Measurements from ENCODE around the gene KREMEN1. TPM values are rescaled to one million over a fixed set of nuclear protein-coding genes. Genes with fewer than 3 reads are reported as not detected.

Gene KREMEN1
- total RNA-seq, 1 donor from 2014 or later = 23.3 TPM

DNA sequence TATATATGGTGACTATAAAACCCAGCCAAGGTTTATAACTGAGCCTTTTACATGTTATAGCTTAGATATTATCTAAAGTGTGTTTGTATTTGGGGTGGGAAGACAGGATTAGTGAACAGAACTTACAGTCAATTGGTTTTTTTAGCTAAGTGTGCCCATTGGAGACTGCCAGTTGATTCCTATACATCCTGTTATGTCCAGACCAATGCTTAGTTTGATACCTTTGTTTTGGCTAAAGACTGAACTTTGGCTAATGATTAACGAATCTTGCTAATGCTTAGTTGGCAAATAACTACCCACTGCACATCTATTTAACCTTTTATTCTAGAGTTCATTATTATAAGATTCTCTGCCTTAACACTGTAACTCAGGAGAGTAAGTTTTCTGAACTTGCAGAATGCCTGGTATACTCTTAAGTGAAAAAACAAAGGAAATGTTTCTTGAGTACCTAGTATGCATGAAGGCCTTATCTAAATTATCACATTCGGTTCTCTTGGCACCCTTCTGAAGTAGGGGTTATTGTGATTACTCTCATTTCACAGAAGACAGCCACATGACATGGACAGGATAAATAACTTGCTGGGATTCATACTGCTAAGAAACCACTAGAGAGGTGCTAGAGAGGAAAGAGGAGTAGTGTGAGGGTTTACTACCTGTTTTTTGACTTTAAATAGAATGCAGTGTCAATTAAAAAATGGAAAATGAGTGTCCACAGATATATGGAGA, 54.0 kb downstream of the KREMEN1 start:
- H3K4me1 ChIP-seq = peaks cover 5% of the 10 kb centered on the region
- no peaks in the 10 kb centered on the region for H3K27me3 ChIP-seq
- H3K36me3 ChIP-seq = no peaks in the 10 kb centered on the region
- ATAC-seq (no peak), DNase-seq (no peak)
- no peak overlapping the region for H3K4me3 ChIP-seq
- TF ChIP-seq, protein P1, sequence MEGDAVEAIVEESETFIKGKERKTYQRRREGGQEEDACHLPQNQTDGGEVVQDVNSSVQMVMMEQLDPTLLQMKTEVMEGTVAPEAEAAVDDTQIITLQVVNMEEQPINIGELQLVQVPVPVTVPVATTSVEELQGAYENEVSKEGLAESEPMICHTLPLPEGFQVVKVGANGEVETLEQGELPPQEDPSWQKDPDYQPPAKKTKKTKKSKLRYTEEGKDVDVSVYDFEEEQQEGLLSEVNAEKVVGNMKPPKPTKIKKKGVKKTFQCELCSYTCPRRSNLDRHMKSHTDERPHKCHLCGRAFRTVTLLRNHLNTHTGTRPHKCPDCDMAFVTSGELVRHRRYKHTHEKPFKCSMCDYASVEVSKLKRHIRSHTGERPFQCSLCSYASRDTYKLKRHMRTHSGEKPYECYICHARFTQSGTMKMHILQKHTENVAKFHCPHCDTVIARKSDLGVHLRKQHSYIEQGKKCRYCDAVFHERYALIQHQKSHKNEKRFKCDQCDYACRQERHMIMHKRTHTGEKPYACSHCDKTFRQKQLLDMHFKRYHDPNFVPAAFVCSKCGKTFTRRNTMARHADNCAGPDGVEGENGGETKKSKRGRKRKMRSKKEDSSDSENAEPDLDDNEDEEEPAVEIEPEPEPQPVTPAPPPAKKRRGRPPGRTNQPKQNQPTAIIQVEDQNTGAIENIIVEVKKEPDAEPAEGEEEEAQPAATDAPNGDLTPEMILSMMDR (IDR thresholded peaks at IDR 0.05) = no peak
- intact Hi-C loops (cut with DNase I) = no loop called here
- no peak overlapping the region for H3K27ac ChIP-seq
- H3K9me3 ChIP-seq = no peaks in the 10 kb centered on the region

DNA sequence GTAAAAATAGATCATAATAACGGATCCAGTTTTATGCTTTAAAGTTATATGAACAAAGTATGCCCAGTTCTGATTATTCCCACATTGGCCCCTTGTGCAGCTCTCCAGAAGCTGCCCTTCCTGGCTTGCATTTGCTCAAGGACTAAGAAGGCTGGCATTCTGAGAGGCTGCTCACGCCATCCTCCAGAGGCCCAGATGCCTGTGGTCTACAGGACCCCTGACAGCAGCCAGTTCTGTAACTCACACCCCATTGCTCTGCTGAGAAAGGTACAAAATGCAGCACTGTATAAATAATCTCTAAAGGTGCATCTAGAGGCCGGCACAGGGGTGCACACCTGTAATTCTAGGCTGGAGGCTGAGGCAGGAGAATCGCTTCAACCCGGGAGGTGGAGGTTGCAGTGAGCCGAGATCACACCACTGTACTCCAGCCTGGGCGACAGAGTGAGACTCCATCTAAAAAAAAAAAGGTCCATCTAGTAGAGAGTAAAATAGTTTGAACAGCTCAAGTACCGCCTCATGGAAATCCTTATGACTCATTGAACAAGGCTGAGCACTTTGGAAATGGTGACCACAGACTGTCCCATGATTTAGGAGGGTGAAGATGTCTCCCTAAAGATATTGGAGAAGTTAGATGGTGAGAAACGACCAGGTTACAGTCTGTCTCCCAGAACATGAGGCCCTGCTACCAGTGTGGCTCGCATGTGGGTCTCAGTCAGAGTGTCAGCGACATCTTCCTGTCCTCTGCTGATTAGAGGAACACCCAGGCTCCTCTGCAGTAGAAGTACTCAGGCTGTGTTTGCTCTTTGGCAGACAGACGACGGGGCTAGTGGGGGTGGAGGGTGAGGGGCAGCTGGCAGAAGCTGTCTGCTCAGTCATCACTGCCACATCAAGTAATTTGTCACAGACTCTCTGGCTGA, 56.3 kb downstream of the KREMEN1 start:
- no peak for DNase-seq
- peak; percentile 66 for ATAC-seq
- no peaks in the 10 kb centered on the region for H3K9me3 ChIP-seq
- no peaks in the 10 kb centered on the region for H3K36me3 ChIP-seq
- peaks cover 5% of the 10 kb centered on the region for H3K4me1 ChIP-seq
- TF ChIP-seq, protein P1 (IDR thresholded peaks at IDR 0.05) = no peak
- H3K4me3 ChIP-seq = no peak overlapping the region
- H3K27ac ChIP-seq = peak overlapping the region; percentile 32
- intact Hi-C loops (cut with DNase I) = no loop called here
- no peaks in the 10 kb centered on the region for H3K27me3 ChIP-seq

DNA sequence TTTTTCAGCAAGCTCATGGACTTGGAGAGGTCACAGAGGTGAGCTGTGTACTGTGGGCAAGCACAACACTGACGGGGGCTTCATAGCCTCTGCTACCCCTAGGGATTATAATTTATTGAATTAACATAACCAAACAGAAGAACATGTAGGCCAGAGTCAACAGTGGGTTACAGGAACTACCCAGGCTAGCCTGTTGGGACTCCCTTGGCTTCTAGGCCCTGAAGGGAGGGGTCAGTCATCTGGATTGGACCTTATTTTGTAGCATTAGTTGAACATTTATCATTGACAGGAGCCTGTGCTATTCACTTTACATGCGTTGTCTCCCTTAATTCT, 56.9 kb downstream of the KREMEN1 start:
- ATAC-seq (no peak), DNase-seq (no peak)

DNA sequence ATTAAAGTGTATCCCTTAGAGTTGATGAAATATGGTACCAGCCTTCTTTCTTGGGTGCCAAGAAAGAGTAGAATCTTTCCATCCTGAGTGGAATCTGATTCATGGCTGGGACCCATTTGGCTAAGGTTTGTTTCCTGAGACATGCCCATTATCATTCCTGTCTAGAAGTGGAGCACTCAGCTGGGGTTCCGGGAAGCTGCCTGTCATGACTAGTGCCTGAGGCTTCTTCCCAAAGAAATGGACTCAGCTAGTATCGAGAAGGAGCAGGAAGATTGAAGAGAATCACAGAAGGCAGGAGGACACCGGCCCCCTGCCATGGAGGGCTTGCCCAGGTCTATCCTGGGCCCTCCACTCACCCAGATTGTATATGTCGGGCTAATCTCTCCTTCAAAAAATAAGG, 57.6 kb downstream of the KREMEN1 start:
- no peak for ATAC-seq
- H3K36me3 ChIP-seq = no peaks in the 10 kb centered on the region
- no peak overlapping the region for H3K4me3 ChIP-seq
- H3K9me3 ChIP-seq = no peaks in the 10 kb centered on the region
- no peak overlapping the region for H3K27ac ChIP-seq
- H3K4me1 ChIP-seq = peaks cover 5% of the 10 kb centered on the region
- DNase-seq = no peak
- no peaks in the 10 kb centered on the region for H3K27me3 ChIP-seq
- intact Hi-C loops (cut with DNase I) = no loop called here
- TF ChIP-seq, protein P1 (IDR thresholded peaks at IDR 0.05) = no peak

More for the DNA sequence above, 56.9 kb downstream of the KREMEN1 start:
- intact Hi-C loops (cut with DNase I) = no loop called here
- Histone ChIP-seq H3K4me3 (no peak overlapping the region), H3K36me3 (no peaks in the 10 kb centered on the region), H3K27me3 (no peaks in the 10 kb centered on the region), H3K27ac (peak overlapping the region; percentile 32), H3K4me1 (peaks cover 5% of the 10 kb centered on the region), H3K9me3 (no peaks in the 10 kb centered on the region)
- TF ChIP-seq, protein P1 (IDR thresholded peaks at IDR 0.05) = no peak

DNA sequence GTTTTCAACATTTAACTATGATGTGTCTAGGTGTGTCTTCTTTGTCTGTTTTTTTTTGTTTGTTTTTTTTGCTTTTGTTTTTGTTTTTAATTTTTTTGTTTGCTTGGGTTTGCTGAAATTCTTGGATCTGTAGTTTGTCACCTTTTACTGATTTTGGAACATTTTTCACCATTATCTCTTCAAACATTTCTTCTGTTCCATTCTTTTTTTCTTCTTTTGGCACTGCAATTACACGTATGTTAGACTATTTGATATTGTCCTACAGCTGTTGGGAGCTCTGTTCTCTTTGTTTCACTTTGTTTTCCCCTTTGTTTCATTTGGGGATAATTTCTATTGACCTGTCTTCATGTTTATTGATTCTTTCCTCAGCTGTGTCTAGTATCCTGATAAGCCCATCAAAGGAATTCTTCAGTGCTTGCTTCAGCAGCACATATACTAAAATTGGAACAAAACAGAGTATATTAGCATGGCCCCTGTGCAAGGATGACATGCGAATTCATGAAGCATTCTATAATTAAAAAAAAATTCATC, 60.8 kb downstream of the KREMEN1 start:
- ATAC-seq (no peak), DNase-seq (no peak)
- no peaks in the 10 kb centered on the region for H3K9me3 ChIP-seq
- H3K36me3 ChIP-seq = no peaks in the 10 kb centered on the region
- no peak overlapping the region for H3K27ac ChIP-seq
- no peaks in the 10 kb centered on the region for H3K27me3 ChIP-seq
- H3K4me3 ChIP-seq = no peak overlapping the region
- intact Hi-C loops (cut with DNase I) = no loop called here
- TF ChIP-seq, protein P1 (IDR thresholded peaks at IDR 0.05) = no peak
- peaks cover 5% of the 10 kb centered on the region for H3K4me1 ChIP-seq

Data from upper lobe of right lung (tissue), 1 donor.